Heart left ventricle (tissue), 16 donors: Measurements from ENCODE around the gene SPACDR. TPM values are rescaled to one million over a fixed set of nuclear protein-coding genes. Genes with fewer than 3 reads are reported as not detected.
"Not testable (repeated sequence)": the region's sequence is repeated elsewhere in the genome, so short reads cannot be mapped to it uniquely, and the experiment has no call there.

Experiments used
- ATAC-seq, 4 donors: fragments of 200-7000 bp; cut with Tn5 transposase; one replicate each; pipeline ENCODE4 v1.9.1; 2020 to 2022; ENCODE audit warnings: moderate library complexity in 4 of 4, mild to moderate bottlenecking in 3 of 4, moderate number of reproducible peaks in 1 of 4
- DNase-seq, 5 donors: peaks; one replicate each; pipeline ENCODE4 v3.0.0-alpha.2; 2020
- H3K27ac ChIP-seq, 12 donors: fragments of 200-600 bp; sonication (generic) in 4 of 12; one replicate each; pipeline versions ENCODE4 v1.5.0 to v1.8.0; 2016 to 2022; ENCODE audit warnings: mild to moderate bottlenecking in 2 of 12
- H3K27me3 ChIP-seq, 9 donors: fragments of 200-600 bp; sonication (generic) in 2 of 9; one replicate each; pipeline versions ENCODE4 v1.5.1 to v1.8.0; 2016 to 2022; ENCODE audit warnings: mild to moderate bottlenecking in 3 of 9
- H3K36me3 ChIP-seq, 9 donors: fragments of 200-600 bp; sonication (generic) in 2 of 9; one replicate each; pipeline versions ENCODE4 v1.5.0 to v1.8.0; 2018 to 2022; ENCODE audit warnings: mild to moderate bottlenecking in 2 of 9
- H3K4me1 ChIP-seq, 12 donors: fragments of 200-600 bp; sonication (generic) in 4 of 12; one replicate each; pipeline versions ENCODE4 v1.5.0 to v1.8.0; 2016 to 2022; ENCODE audit warnings: mild to moderate bottlenecking in 3 of 12
- H3K4me3 ChIP-seq, 12 donors: fragments of 200-600 bp; sonication (generic) in 4 of 12; one replicate each; pipeline versions ENCODE4 v1.5.0 to v1.8.0; 2017 to 2022; ENCODE audit warnings: mild to moderate bottlenecking in 9 of 12, moderate library complexity in 4 of 12
- H3K9me3 ChIP-seq, 12 donors: fragments of 200-600 bp; sonication (generic) in 4 of 12; one replicate each; pipeline versions ENCODE4 v1.5.0 to v1.8.0; 2016 to 2022; ENCODE audit warnings: mild to moderate bottlenecking in 1 of 12
- CTCF ChIP-seq, 12 donors: fragments of 200-600 bp; sonication (generic) in 4 of 12; IDR thresholded peaks; one replicate each; pipeline versions ENCODE4 v1.5.0 to v1.8.0; 2018 to 2022; ENCODE audit warnings: antibody characterized with exemption in 12 of 12, mild to moderate bottlenecking in 5 of 12
- POLR2A ChIP-seq, 2 donors: fragments of 450-650 bp; IDR thresholded peaks; one replicate each; pipeline ENCODE4 v1.6.1; 2017; ENCODE audit warnings: antibody characterized with exemption in 2 of 2, mild to moderate bottlenecking in 2 of 2, moderate library complexity in 2 of 2
- WGBS, 4 donors: extraction: QIAGEN DNeasy Blood & Tissue Kit in 2 of 4; methylation state at CpG; one replicate each; pipeline versions ENCODE4 v1.1.5 to v1.1.7; 2013 to 2018; 5-methylcytosine and 5-hydroxymethylcytosine counted together
- intact Hi-C, 10 donors: fragments of 100-400 bp; cut with DNase I; formaldehyde crosslinking; loops; one replicate each; pipeline versions ENCODE4 v1.11.1 to v1.14.2; 2022
- polyA plus RNA-seq, 2 donors: library from polyadenylated mRNA; stranded (reverse); fragments of 200-250 nt; gene quantifications; one replicate each; pipeline ENCODE4 v1.2.3, GENCODE V29; 2013
- total RNA-seq, 9 donors: library from RNA; depleted of rRNA in 2 of 9; stranded (reverse); fragments of >200 nt in 2 of 9; fragmentation: NEBNext Ultra II Directional in 3 of 9; extraction: Animal tissue kit (Norgen Biotek cat#: 25700) in 3 of 9; gene quantifications; one replicate each; pipeline versions ENCODE4 v1.1.0 to v1.2.4, GENCODE V29; 2016 to 2023
- donor health status: ischemic (EF 13 %, LVEDD 7.1; RV severe dilation, severe dysfunction).
- donor health status: healthy with polysubstance abuse.
- donor health status: DM: no; HTN: yes; CAD: no.
- donor health status: DM: no; HTN: no; CAD: no.
- donor health status: ischemic (EF 25% LVEDD 6.9; RV normal size, moderate dysfunction).
- donor health status: ischemic (EF 25% LVEDD 5.7; RV mildly dilated, moderate dysfunction).
- donor health status: healthy.
- donor health status: DM: yes; HTN: yes; CAD: no.
- donor health status: ischemic (EF 35%, LVEDD 5.7; RV mildly dilated, moderate dysfunction).
- donor health status: nonischemic (EF 11% LVEDD 7.7; RV severe dilation, severe dysfunction).
- donor health status: DM: yes; HTN: yes; CAD: no.
- donor health status: PGD.
- donor health status: ischemic (EF 29% LVEDD 5.4; RV normal size, mild dysfunction).
- donor health status: nonischemic (EF 23%, LVEDD 6.1; RV moderate dilation, normal function).

Gene SPACDR
- total and polyA plus RNA-seq, 11 donors, result 0.27 to 0.78 (median 0.61) TPM; not detected in 4

- TF ChIP-seq POLR2A (IDR thresholded peaks at IDR 0.05) (no peak), CTCF (IDR thresholded peaks at IDR 0.05) (no peak)
- WGBS, 4 donors, result 59 to 69% (median 63%) methylated on average over 14 to 15 of the region's 15 CpGs
- peak in 1 of 5 donors; percentile 55 for DNase-seq
- Histone ChIP-seq H3K4me3 (no peak overlapping the region), H3K27ac (no peak overlapping the region), H3K36me3 (no peaks in the 10 kb centered on the region), H3K4me1 (no peaks in the 10 kb centered on the region), H3K9me3 (no peaks in the 10 kb centered on the region), H3K27me3 (peaks cover 0 to 4% (median 0%) of the 10 kb centered on the region in 9 donors)
- ATAC-seq, result peak in 1 of 4 donors; percentile 28
- intact Hi-C loops, result no loop called here
Measured at GRCh38 chr7:100509231-100509630, 45.2 kb upstream of the SPACDR start.

GRCh38 chr7:100506356-100506923 is 42.4 kb upstream of the SPACDR start:
- ATAC-seq, result no peak
- no peaks in the 10 kb centered on the region for H3K4me1 ChIP-seq
- peaks cover 0 to 4% (median 0%) of the 10 kb centered on the region in 9 donors for H3K27me3 ChIP-seq
- TF ChIP-seq CTCF (IDR thresholded peaks at IDR 0.05) (no peak), POLR2A (IDR thresholded peaks at IDR 0.05) (no peak)
- WGBS, 4 donors, result 70 to 75% (median 71%) methylated on average over 8 of the region's 8 CpGs
- H3K9me3 ChIP-seq, result no peaks in the 10 kb centered on the region
- intact Hi-C loops, result no loop called here
- DNase-seq, result no peak
- H3K27ac ChIP-seq, result no peak overlapping the region
- H3K4me3 ChIP-seq, result no peak overlapping the region
- no peaks in the 10 kb centered on the region for H3K36me3 ChIP-seq

GRCh38 chr7:100504887-100505611 is 41.0 kb upstream of the SPACDR start:
- no peaks in the 10 kb centered on the region for H3K36me3 ChIP-seq
- 92 to 94% (median 93%) methylated on average over 9 of the region's 9 CpGs for WGBS, 4 donors
- no peaks in the 10 kb centered on the region for H3K9me3 ChIP-seq
- H3K4me3 ChIP-seq, result no peak overlapping the region
- no peak for DNase-seq
- no peak for ATAC-seq
- no peaks in the 10 kb centered on the region for H3K4me1 ChIP-seq
- H3K27me3 ChIP-seq, result peaks cover 0 to 4% (median 0%) of the 10 kb centered on the region in 9 donors
- intact Hi-C loops, result no loop called here
- H3K27ac ChIP-seq, result no peak overlapping the region
- TF ChIP-seq CTCF (IDR thresholded peaks at IDR 0.05), result no peak
- no peak for TF ChIP-seq POLR2A (IDR thresholded peaks at IDR 0.05)

GRCh38 chr7:100504031-100504430 is 40.0 kb upstream of the SPACDR start:
- ATAC-seq, H3K27me3 ChIP-seq, intact Hi-C loops, H3K4me3 ChIP-seq, H3K4me1 ChIP-seq, H3K27ac ChIP-seq, H3K36me3 ChIP-seq, H3K9me3 ChIP-seq, DNase-seq: not testable (repeated sequence)
- 90 to 98% (median 95%) methylated on average over 3 of the region's 3 CpGs for WGBS, 4 donors

GRCh38 chr7:100500743-100501142 is 36.7 kb upstream of the SPACDR start:
- WGBS, 4 donors, result 89 to 97% (median 94%) methylated on average over 2 of the region's 2 CpGs
- H3K9me3 ChIP-seq, H3K4me3 ChIP-seq, H3K27me3 ChIP-seq, H3K27ac ChIP-seq, H3K4me1 ChIP-seq, intact Hi-C loops, H3K36me3 ChIP-seq, ATAC-seq, DNase-seq: not testable (repeated sequence)
